ENCODE results near the gene SMIM14. TPM values are rescaled to one million over a fixed set of nuclear protein-coding genes. Genes with fewer than 3 reads are reported as not detected.
A peak's percentile ranks its signal among the peaks of the same experiment; 100 is the strongest.

SMIM14 gene
- total RNA-seq, 1 donor from 2014 or later: 53.8 TPM

GRCh38 chr4:39527296-39528060 is 111.2 kb downstream of the SMIM14 start, which contains the start of gene UGDH:
UGDH (minus strand) TSS chr4:39527439; CDS start chr4:39521512, 5,927 bp downstream.
- no peak for TF ChIP-seq CTCF (IDR thresholded peaks at IDR 0.05)
- peaks cover 8% of the 10 kb centered on the region for H3K4me1 ChIP-seq
- ATAC-seq (peak; percentile 98), DNase-seq (peak; percentile 98)
- intact Hi-C loops (cut with DNase I): no loop called here
- peak within 1 kb of the TSS; percentile 91 for H3K4me3 ChIP-seq
- no peaks in the 10 kb centered on the region for H3K9me3 ChIP-seq
- peaks cover 4% of the 10 kb centered on the region for H3K36me3 ChIP-seq
- no peaks in the 10 kb centered on the region for H3K27me3 ChIP-seq
- peak within 1 kb of the TSS; percentile 97 for H3K27ac ChIP-seq

GRCh38 chr4:39526765-39527295 is 111.8 kb downstream of the SMIM14 start:
- TF ChIP-seq CTCF (IDR thresholded peaks at IDR 0.05): no peak
- peaks cover 2% of the 10 kb centered on the region for H3K36me3 ChIP-seq
- intact Hi-C loops (cut with DNase I): no loop called here
- DNase-seq (no peak), ATAC-seq (no peak)
- H3K27ac ChIP-seq: peak overlapping the region; percentile 97
- peaks cover 8% of the 10 kb centered on the region for H3K4me1 ChIP-seq
- no peaks in the 10 kb centered on the region for H3K27me3 ChIP-seq
- no peaks in the 10 kb centered on the region for H3K9me3 ChIP-seq
- peak overlapping the region; percentile 91 for H3K4me3 ChIP-seq

- TF ChIP-seq CTCF (IDR thresholded peaks at IDR 0.05): no peak
- no peaks in the 10 kb centered on the region for H3K36me3 ChIP-seq
- no peaks in the 10 kb centered on the region for H3K27me3 ChIP-seq
- H3K4me1 ChIP-seq: peaks cover 8% of the 10 kb centered on the region
- no peak for ATAC-seq
- H3K9me3 ChIP-seq: no peaks in the 10 kb centered on the region
- no peak for DNase-seq
- intact Hi-C loops (cut with DNase I): no loop called here
- H3K27ac ChIP-seq: peak overlapping the region; percentile 97
- peak overlapping the region; percentile 91 for H3K4me3 ChIP-seq
These were observed 112.6 kb downstream of the SMIM14 start for GRCh38 chr4:39525822-39526690.

- Histone ChIP-seq H3K27ac (no peak overlapping the region), H3K4me3 (no peak overlapping the region), H3K4me1 (peaks cover 8% of the 10 kb centered on the region), H3K36me3 (peaks cover 4% of the 10 kb centered on the region), H3K9me3 (no peaks in the 10 kb centered on the region), H3K27me3 (no peaks in the 10 kb centered on the region)
- DNase-seq (no peak), ATAC-seq (no peak)
- intact Hi-C loops (cut with DNase I): no loop called here
- TF ChIP-seq CTCF (IDR thresholded peaks at IDR 0.05): no peak
These were observed 114.3 kb downstream of the SMIM14 start for GRCh38 chr4:39524161-39524957.

- H3K4me3 ChIP-seq: no peak overlapping the region
- TF ChIP-seq CTCF (IDR thresholded peaks at IDR 0.05): no peak
- H3K9me3 ChIP-seq: no peaks in the 10 kb centered on the region
- no peak overlapping the region for H3K27ac ChIP-seq
- H3K4me1 ChIP-seq: peaks cover 4% of the 10 kb centered on the region
- intact Hi-C loops (cut with DNase I): no loop called here
- no peak for DNase-seq
- H3K27me3 ChIP-seq: no peaks in the 10 kb centered on the region
- peaks cover 21% of the 10 kb centered on the region for H3K36me3 ChIP-seq
- no peak for ATAC-seq
These were observed 116.6 kb downstream of the SMIM14 start for GRCh38 chr4:39522068-39522467.

All from upper lobe of right lung (tissue), 1 donor.